GM18526 (cell line): ENCODE data around the gene PSMC3.

Experiments used
- POLR2A ChIP-seq: IDR thresholded peaks from 3 replicates; pipeline ENCODE4 v1.6.1; 2011; ENCODE audit not compliant: insufficient read length; ENCODE audit errors: extremely low read depth

The PSMC3 gene

DNA sequence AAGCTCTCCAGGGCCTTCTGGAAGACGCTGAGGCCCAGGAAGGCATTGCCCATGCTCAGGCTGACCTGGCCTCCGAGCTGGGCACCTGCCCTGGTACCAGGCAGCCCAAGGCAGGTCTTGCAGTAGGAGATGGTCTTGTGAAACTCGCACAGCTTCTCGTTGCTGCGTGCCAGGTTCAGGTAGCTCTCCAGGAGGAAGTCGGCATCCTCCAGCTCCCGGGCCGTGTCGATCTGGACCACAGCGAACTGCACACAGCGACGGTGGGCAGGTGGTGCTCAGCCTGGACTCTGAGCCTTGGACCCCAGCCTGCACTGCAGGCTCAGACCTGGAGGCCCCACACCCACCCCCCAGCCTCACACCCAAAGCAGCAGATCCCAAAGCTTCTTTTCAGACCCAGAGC lies 21.7 kb upstream of the PSMC3 start:
- TF ChIP-seq POLR2A, result no peak

- TF ChIP-seq POLR2A, result no peak
These were observed 20.6 kb upstream of the PSMC3 start for GRCh38 chr11:47446833-47447232.

GRCh38 chr11:47445840-47446239 lies 19.6 kb upstream of the PSMC3 start:
- TF ChIP-seq POLR2A, result no peak

GRCh38 chr11:47443817-47444216 lies 17.6 kb upstream of the PSMC3 start:
- TF ChIP-seq POLR2A, result no peak

DNA sequence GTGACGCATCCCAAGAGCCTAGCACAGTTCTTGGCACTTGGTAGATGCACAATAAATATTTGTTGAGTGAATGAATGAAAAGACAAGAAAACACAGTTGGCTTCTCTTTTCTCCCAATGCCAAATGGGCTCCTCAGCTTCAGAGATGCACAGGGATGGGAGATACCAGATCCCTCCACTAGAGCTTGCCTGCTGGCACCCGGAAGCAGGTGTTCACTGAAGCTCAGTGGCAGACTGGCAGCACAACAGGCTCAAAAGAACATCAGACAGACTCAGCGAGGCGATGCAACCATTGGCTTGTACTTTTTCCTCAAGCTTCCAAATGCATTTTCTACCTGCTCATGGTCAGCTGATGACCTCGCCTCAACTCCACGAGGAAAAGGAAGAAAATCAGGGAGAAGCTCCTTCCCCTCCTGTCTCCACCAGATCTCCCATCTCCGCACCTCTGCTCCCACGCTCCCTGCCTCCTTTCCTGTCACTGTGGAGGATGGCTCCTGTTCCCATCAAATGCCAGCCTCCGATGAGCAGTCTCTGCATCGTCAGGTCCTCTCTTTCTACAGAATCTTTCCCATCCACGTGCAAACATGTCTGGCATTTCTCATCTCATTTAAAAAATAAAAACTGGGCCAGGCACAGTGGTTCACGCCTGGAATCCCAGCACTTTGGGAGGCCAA lies 16.9 kb upstream of the PSMC3 start:
- no peak for TF ChIP-seq POLR2A

DNA sequence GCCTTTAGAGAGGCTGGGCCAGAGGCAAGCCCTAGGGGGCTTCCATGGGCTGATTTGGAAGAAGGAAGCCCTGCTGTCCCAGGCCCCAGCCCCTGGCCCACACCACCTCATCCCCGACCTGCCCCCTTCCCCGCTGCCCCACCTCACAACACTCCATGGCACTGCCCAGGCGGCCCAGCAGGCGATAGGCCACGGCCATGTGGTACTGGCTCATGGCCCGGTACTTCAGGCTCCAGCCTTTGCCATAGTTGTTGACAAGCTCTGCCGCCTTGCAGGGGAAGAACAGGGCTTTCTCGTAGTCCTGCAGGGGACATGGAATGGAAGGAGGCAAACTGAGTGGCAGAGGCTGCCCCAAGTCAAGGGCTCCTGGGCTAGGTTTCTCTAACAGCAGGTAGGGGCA lies 16.3 kb upstream of the PSMC3 start:
- TF ChIP-seq POLR2A, result no peak

DNA sequence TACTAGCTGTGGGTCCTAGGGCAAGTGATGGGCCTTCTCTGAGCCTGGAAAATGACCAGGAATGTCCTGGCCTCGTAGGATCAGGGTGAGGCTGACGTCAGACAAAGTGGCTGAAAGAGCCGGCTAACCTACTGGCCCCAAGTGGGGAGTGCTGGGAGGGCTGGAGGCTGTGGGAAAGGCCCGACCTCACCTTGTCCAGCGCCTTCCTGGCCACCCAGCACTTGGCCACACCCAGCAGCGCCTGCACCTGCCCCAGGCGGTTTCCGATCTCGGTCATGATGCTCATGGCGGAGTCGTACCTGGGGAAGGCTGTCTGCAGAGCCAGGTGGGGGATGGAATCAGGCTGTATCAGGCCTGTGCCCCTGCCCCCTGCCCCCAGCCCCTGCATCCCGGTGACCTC lies 15.2 kb upstream of the PSMC3 start:
- TF ChIP-seq POLR2A, result no peak

GRCh38 chr11:47440054-47440476 lies 13.8 kb upstream of the PSMC3 start:
- no peak for TF ChIP-seq POLR2A

DNA sequence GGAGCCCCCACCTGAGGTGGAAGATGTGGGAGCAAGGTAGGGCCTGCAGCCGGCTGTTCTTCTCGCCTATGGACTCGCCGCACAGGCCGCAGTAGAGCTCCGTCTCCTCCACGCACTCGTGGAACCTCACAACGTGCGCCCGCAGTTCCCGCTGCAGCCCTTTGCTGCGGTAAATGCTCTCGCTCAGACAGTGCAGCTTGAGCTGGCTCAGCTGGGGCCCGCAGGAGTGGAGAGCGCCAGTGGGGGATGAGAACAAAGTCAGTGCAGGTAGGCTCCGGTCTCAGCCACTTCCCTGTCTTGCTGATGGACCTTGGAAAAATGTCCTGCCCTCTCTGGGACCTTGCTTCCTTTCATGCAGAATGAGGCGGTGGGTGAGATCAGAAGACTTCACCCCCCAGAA lies 12.5 kb upstream of the PSMC3 start:
- no peak for TF ChIP-seq POLR2A

DNA sequence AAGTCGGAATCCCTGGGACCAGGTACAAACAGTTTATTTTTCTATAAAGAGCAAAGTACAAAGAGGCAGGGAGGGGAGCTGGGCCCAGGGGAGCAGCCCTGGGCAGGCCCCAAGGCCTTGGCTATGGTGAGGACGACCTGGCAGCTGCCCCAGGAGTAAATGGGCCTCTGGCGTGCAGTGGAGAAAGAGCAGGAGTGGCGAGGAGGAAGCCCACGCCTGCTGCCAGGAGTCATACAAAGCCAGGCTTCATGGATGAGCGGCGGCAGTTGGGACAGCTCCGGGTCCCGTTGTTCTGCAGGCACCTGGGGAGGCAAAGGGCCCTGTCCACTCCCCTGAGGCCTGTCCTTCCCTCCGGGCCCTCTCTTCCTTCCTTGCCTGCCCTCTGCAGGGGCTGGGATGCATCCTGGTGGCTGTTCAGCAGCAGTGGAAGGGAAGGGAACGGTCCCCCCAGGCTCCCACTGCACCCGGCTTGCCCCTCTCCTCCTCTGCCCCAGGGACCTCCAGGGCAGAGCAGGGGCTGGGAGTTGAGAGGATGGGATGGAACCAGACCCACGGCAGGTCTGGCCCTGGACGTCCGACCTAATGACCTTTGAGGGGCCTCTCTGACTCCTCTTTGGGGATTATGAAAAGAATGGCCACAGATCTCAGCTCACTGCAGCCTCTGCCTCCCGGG lies 11.6 kb upstream of the PSMC3 start:
- TF ChIP-seq POLR2A, result no peak

DNA sequence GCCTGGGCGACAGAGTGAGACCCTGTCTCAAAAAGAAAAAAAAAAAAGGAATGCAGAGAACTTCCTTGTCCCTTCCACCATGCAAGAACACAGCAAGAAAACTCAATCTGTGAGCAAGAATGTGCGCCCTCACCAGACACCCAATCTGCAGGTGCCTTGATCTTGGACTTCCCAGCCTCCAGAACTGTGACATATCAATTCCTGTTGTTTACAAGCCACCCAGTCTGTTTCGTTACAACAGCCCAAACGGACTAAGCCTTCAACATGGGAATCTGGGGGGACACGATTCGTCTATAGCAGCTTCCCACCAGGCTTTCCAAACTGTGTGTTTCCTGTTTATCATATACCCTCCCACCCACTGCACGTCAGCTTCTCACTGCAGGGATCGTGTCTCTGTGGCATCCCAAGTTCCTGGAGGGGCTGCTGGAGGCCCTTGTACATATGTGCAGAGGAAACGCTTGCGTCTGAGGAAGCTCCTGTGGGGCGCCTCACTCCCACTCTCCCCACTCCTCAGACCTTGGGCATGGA lies 11.0 kb upstream of the PSMC3 start:
- no peak for TF ChIP-seq POLR2A

- no peak for TF ChIP-seq POLR2A
These were observed 10.5 kb upstream of the PSMC3 start for GRCh38 chr11:47436726-47437125.

DNA sequence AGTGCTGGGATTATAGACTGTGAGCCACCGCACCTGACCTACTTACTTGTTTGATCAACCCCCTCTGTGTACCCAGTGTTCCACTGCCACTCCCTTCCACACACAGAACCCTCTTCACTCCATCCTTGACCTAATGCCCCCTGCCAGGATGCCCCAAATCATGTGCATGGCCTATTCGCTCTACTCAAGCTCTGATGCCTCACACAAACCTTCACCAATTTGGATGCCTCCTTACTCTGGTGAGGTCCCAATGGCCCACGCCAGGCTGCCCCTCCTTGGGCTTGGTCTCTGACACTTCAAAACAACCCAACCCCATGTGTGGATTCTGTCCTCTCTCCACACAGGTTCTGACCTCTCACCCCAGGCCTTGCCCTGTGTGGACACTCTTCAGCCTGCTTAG lies 9.4 kb upstream of the PSMC3 start:
- TF ChIP-seq POLR2A, result no peak

GRCh38 chr11:47434011-47434786 lies 8.0 kb upstream of the PSMC3 start:
- no peak for TF ChIP-seq POLR2A

DNA sequence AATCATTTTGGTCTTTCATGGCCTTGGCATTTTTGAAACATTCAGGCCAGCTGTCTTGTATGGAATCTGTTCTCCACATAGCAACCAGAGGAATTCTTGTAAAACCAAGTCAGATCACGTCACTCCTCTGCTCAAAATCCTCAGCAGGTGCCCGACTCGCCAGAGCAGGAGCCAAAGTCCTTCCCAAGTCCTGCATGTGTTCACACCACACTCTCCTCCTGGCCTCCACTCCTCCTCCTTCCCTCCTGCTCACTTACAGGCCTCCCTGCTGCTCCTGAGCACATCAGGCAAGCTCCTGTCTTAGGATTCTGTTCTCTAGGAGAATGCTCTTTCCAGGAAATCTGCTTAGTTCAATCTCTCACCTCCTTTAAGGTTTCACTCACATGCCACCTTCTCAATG lies 6.9 kb upstream of the PSMC3 start:
- TF ChIP-seq POLR2A, result no peak
